Activated T-helper 1 cell treated with Interleukin-2 at 50 U/mL for 16 hours (primary cell): ENCODE measurements around the gene IMMP2L.
"Not testable (repeated sequence)": the region's sequence is repeated elsewhere in the genome, so short reads cannot be mapped to it uniquely, and the experiment has no call there.

ENCODE experiments used
- DNase-seq: peaks from one replicate; pipeline ENCODE4 v3.0.0-alpha.2; 2020; ENCODE audit warnings: low read depth

Gene IMMP2L

GRCh38 chr7:111561904-111562732, at the start of gene IMMP2L:
Gene IMMP2L (minus strand): TSS chr7:111562492.
- peak; percentile 88 for DNase-seq

GRCh38 chr7:111609483-111610254, 47.4 kb upstream of the IMMP2L start:
- not testable (repeated sequence) for DNase-seq

GRCh38 chr7:111607621-111608020, 45.3 kb upstream of the IMMP2L start:
- DNase-seq = no peak

DNA sequence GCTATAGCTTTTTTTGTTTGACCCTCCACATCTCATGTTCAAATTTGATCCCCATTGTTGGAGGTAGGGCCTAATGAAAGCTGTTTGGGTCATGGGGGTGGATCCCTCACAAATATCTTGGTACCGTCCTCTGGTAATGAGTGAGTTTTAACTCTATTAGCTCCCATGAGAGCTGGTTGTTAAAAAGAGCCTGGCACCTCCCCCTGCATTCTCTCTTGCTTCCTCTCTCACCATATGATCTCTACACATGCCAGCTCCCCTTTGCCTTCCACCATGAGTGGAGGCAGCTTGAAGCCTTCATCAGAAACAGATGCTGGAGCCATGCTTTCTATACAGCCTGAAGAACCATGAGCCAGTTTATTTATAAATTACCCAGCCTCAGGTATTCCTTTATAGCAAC, 43.0 kb upstream of the IMMP2L start:
- DNase-seq = no peak

DNA sequence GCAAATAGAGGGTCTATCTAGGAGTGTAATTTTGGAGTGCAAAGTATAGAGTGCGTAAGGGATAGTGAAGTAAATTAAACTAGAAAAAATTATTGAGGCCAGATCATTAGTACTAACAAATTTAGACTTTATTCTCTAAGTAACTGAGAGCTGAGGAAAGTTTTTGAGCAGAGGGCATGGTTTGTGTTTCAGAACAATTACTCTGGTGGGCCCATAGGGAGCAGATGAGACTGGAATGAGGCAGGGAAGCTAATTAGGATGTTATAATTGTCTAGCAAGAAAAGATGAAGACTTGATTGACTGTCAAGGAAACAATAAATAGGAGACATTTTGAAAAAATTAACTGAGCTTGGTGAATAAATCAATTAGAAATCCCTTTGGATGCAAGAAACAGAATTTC, 37.8 kb upstream of the IMMP2L start:
- DNase-seq = no peak

DNA sequence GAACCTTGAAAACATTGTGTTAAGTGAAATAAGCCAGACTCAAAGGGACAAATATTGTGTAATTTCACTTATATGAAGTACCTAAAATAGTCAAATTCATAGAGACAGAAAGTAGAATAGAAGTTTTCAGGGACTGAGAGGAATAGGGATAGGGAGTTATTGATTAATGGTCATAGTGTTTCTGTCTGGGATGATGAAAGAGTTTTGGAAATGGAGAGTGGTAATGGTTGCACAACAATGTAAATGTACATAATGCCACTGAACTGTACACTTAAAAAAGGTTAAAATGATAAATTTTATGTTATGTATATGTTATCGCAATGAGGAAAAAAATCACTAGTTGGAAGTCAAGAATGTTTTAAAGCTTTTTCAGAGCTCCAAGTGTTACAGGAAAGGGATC, 33.5 kb upstream of the IMMP2L start:
- DNase-seq = no peak

- no peak for DNase-seq
These were observed 32.3 kb upstream of the IMMP2L start for GRCh38 chr7:111594602-111595001.

DNA sequence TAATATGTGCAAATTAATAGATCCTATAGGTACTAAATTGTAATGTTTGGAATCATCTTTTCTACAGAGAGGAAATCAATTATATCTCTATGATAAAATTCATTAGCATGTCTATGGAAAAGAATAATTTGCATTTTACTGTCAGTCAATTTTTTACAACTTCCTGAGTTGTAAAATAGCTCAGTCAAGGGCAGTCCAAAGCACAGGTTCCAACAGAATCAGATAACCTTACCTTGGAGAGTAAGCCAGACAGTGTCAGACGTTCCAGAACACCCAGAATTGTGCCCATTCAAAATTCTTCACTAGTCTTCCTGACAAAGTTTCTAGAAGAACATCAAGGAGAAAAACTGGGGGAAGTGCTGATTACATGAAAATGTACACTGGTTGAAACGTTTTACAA, 31.1 kb upstream of the IMMP2L start:
- DNase-seq = no peak

- DNase-seq = no peak
These were observed 25.8 kb upstream of the IMMP2L start for GRCh38 chr7:111588065-111588433.

GRCh38 chr7:111587410-111588064, 25.2 kb upstream of the IMMP2L start:
- DNase-seq = no peak

- DNase-seq = no peak
These were observed 24.6 kb upstream of the IMMP2L start for GRCh38 chr7:111586711-111587409.

- not testable (repeated sequence) for DNase-seq
These were observed 19.6 kb upstream of the IMMP2L start for GRCh38 chr7:111581784-111582488.

DNA sequence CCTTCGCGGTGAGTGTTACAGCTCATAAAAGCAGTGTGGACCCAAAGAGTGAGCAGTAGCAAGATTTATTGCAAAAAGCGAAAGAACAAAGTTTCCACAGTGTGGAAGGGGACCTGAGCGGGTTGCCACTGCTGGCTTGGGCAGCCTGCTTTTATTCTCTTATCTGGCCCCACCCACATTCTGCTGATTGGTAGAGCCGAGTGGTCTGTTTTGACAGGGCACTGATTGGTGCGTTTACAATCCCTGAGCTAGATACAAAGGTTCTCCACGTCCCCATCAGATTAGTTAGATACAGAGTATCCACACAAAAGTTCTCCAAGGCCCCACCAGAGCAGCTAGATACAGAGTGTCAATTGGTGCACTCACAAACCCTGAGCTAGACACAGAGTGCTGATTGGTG, 18.9 kb upstream of the IMMP2L start:
- not testable (repeated sequence) for DNase-seq

- no peak for DNase-seq
These were observed 16.5 kb upstream of the IMMP2L start for GRCh38 chr7:111578754-111579153.

- no peak for DNase-seq
These were observed 9.4 kb upstream of the IMMP2L start for GRCh38 chr7:111571720-111572119.

- DNase-seq = no peak
These were observed 6.7 kb upstream of the IMMP2L start for GRCh38 chr7:111568870-111569462.

DNA sequence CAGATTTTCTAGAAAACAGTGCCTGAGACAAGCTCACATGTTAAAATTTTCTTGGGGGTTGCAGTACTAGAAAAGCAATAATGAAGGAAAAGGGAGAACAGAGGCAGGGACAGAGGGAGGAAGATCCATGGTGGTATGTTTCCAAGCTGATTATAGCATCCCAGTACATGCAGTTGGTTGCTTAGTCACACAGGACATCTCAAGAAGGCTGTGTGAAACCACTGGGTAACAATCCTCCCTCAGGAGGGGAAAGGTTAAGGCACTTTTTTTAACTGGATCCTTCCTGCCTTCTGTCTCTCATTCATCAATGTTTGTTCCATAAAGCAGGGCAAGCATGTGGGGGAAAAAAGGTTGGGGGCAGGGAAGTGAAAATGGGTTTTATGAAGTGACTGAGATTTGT, 6.1 kb upstream of the IMMP2L start:
- no peak for DNase-seq

GRCh38 chr7:111564078-111564477, 1.8 kb upstream of the IMMP2L start:
- DNase-seq = no peak

DNA sequence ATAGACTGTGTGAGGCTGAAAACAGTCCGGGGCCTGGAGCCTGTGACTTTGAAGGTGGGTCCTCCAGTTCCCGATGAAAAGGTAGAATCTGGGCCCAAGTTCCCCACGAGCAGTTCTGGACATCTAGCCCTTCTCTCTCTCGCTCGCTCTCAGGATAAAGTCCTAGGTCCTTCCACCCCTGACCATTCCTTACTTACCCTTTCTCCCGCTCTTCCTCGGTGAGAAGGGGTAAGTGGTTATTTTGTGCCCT, 713 bp downstream of the IMMP2L start:
- no peak for DNase-seq

DNA sequence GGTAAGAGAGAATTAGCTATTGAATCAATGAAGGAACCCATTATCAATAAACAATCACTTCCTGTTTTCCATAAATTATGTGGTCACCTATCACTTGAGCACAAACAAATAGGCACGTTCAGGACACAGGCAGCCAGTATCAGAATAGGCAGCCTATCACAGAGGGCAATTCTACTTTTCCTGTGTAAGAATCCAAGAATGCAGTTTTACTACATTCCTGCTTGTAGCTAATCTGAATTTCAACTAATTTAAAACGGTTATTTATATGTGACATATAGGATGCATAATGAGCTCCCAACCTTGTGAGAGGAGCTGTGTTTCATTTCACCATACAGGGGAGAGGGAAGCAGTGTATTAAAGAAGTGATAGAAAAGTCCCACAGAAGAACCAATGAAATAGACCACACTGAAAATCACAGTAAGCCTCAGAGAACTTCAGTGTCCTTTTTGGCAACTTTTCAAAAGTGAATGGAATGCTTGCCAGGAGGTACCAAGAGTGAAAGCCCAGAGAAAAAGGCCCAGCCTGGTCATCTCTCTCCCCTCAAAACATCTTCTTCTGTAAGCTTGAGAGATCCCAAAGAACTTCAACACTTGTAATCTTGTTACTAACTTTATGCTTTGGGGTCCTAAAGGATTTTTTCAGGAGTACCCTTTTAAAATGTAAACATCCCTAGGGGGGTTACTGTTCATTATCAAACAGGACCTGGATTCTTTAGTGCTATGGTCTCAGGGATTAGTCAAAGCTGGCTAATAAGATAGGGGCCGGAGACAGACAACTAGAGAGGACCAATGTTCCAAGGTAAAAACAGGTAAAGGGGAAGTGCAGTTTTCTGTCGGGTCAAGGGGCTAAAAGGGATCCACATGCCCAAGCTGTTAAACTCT, 1.3 kb downstream of the IMMP2L start:
- DNase-seq = no peak

DNA sequence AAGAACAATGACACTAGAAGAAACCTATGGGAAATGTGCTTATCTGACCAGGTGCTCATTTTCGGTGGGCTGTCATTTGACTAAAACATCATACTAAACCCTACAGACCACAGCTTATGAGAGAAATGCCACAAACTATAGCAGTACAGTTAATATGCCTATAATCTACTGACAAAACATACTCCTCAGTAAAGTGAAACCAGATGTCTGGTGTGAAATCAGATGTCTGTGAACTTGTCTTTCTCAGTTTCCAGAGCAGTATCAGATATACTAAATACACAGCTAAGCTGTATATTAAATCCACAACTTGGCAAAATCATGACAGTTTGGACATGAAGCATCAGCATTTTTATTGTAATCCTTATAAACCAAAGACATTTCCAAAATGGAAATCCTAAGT, 3.3 kb downstream of the IMMP2L start:
- DNase-seq = no peak
